ENCODE measurements around the gene RAD23B. TPM values are rescaled to one million over a fixed set of nuclear protein-coding genes. Genes with fewer than 3 reads are reported as not detected.
A peak's percentile ranks its signal among the peaks of the same experiment; 100 is the strongest.

The RAD23B gene
- total RNA-seq, 1 donor from 2014 or later: 113 TPM

DNA sequence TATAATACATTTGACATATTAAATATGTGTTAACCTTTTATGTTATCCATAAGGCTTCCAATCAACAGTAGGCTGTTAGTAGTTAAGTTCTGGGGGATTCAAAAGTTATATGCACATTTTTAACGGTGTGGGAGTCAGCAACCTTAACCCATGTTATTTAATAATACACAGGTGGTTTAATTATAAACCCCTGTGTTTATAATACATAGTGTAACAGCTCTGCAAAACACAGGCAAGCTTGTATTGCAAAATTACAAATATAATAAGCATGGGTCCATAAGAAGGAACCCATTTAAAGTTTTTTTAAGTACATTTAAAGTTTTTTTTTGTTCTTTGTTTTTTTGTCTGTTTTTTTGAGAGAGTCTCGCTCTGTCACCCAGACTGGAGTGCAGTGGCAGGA, 14.5 kb upstream of the RAD23B start:
- DNase-seq (ENCODE audit: low spot score): no peak

DNA sequence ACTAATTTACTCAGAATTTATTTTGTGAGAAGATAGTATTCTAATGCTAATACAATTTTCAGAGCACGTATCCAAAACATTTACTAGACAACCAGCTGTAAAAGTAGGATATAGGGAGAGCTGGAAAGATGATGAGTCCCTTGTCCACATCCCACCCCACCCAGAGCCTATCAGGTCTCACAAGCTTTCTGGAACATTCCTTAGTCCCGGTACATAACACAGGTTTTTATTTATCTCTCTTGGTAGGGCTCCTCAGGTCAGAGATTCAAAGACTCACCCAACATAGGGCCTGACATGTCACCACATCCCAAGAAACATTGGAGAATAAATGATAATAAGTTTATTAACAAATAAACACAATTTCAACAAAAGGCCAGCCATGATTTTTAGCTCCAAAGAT, 13.8 kb upstream of the RAD23B start:
- DNase-seq (ENCODE audit: low spot score): no peak

DNA sequence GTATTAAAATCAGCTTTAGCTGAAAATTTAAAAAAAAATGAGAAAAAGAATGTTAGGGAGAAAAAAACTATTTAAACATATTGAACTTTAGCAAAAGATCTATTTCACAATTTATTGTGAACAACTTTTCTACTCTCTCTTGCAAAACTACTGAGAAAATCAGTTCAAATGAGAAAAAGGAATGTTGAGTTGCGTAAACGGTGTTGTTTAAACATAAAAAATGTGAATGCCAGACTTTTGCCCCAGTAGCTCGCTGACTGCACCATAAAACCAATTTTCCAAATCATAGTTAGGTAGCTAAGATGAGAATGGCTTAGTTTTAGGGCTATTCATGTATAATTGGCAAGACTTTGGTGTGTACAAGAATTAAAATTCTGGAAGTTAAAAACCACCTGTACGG, 13.4 kb upstream of the RAD23B start:
- no peak for DNase-seq (ENCODE audit: low spot score)

DNA sequence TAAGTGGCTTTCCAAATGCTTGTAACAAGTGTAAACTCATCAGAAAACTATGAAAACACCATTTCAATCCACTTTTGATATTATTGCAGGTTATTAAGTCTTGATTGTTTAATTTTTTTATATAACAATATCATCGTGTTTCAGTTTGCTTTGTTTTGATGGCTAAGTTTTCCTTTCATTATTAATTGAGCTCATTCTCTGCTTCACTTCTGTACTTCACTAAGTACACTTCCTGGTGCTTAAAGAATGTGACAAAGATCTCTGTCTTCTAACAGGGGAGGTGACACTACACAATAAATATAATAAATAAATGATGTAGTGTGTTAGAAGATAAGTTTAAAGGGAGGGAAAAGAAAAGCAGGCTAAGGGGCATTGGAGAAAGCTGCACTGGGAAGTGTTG, 13.0 kb upstream of the RAD23B start:
- DNase-seq (ENCODE audit: low spot score): no peak

DNA sequence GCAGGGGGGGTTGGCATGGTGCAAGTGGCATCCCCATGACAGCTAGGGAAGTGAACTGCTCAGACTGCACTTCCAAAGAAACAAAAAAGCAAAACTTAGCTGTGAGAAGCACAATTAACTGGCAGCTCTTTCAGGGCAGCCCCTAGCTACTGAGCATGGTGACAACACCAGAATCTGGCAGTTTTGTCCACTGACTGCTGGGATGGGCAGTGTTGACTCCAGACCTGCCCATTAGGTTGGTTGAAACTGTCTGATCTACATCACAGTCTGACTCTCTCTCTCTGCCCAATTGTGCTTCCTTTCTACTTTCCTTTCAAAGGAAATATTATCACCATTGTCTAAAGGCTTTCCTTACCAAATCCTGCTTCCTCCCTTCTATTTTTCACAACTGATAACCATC, 12.5 kb upstream of the RAD23B start:
- no peak for DNase-seq (ENCODE audit: low spot score)

DNA sequence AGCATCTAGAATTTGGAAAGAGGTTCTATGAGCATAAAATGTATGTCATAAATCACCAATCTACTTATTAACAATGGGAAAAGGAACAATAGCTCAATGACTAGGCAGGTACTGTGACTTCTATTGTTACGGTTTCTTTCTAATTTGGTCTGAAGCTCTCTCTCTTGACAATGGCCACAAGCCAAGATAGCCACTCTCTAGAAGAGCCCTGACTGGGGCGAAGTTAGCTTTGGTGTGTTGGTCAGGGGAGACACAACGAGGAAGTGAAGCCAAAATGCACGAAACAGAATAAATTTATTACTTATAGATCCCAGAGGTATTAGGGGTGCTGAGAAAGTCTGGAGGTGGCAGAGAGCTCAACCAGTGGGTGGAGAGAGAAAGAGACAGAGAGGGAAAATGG, 9.4 kb upstream of the RAD23B start:
- no peak for DNase-seq (ENCODE audit: low spot score)

DNA sequence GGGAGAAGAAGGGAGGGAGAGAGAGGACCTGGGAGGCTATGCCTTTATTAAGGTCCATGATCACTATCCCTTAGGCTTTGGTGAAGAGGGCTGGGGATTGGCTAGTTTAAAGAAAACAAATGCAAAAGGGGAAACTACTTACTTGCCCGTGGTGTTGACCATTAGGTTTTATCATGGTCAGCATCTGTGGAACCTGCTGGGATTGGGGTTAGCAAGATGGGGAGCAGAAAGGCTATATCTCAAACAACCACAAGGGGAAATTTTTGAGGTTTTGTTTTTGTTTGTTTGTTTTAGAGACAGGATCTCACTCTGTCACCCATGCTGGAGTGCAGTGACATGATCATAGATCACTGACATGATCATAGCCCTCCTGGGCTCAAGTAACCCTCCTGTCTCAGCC, 9.0 kb upstream of the RAD23B start:
- no peak for DNase-seq (ENCODE audit: low spot score)

DNA sequence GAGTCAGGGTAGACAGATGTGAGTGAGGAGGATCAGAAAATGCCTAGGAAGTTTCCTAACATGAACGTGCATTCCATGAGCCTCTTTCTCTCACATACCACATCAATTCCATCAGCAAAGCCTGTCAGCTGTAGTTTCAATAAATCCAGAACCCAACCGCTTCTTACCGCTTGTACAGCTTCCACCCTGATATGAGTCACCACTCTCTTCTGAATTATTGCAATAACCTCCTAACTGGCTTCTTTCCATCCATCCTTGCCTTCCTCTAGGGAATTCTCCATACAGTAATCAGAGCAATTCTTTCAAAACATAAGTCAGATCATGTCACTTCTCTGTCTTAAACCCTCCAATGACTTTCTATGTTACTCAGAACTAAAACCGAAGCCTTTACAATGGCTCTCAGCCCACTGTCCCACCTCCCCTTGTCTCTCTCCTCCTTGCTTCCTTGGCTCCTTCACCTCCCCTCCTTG, 8.1 kb upstream of the RAD23B start:
- peak; percentile 94 for DNase-seq (ENCODE audit: low spot score)

DNA sequence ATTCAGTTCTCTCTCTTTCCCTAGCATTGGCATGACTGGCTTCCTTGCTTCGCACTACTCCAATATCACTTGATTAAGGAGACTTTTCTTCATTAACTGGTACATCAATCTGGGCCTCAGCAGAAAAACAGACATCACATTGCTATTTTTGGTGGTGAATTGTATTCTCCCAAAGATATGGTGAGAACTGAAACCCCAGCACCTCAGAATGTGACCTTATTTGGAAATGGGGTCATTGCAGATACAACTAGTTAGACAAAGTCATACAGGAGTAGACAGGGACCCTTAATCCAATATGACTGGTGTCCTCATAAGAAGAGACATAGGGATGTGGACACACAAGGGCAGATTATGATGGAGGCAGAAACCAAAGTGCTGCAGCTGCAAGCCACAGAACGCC, 7.5 kb upstream of the RAD23B start:
- no peak for DNase-seq (ENCODE audit: low spot score)

DNA sequence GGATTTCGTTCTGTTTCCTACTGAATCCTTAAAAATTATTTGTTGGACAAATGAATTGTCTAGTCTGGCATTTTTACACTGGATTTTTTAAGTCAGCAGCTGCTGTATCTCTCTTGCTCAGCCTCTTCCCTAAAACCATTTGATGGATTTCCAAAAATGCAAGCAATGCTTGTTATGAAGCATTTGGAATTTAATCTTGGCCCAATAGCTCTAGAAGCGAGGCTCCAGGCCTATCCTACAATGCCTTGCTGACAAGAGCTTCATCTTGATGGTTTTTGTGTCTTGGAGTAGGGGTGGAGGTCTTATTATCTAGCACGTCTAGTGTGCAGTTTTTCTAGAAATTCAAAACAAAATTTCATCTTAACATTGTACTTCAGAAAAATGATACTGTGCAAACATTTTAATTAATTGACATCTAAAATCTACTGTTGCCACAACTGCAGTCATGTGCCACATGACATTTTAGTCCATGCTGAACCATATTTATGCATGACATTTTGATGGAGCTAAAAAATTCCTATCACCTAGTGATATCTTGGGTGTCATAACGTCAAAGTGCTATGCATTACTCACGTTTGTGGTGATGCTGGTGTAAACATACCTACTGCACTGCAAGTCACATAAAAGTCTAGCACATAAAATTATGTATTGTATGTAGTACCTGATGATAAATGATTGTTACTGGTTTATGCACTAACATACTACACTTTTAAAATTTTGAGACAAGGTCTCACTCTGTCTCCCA, 5.9 kb upstream of the RAD23B start:
- peak; percentile 84 for DNase-seq (ENCODE audit: low spot score)

DNA sequence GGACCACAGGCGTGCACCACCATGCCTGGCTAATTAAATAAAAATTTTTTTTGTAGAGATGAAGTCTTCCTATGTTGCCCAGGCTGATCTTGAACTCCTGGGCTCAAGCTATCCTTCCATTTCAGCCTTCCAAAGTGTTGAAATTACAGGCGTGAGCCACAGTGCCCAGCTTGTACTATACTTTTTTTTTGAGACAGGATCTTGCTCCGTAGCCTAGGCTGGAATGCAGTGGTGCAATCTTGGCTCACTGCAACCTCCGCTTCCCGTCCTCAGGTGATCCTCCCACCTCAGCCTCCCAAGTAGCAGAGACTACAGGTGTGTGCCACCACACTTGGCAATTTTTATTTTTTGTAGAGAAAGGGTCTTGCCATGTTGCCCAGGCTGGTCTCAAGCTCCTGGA, 5.3 kb upstream of the RAD23B start:
- no peak for DNase-seq (ENCODE audit: low spot score)

DNA sequence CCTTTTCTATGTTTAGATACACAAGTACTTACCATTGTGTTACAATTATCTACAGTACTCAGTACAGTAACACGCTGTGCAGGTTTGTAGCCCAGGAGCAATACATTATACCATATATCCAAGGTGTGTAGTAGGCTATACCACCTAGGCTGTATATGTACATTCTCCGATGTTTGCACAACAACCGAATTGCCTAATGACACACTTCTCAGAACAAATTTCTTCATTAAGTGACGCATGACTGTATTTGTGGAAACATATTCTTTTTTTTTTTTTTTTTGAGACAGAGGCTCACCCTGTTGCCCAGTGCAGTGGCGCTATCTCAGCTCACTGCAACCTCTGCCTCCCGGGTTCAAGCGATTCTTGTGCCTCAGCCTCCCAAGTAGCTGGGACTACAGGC, 4.0 kb upstream of the RAD23B start:
- DNase-seq (ENCODE audit: low spot score): no peak

DNA sequence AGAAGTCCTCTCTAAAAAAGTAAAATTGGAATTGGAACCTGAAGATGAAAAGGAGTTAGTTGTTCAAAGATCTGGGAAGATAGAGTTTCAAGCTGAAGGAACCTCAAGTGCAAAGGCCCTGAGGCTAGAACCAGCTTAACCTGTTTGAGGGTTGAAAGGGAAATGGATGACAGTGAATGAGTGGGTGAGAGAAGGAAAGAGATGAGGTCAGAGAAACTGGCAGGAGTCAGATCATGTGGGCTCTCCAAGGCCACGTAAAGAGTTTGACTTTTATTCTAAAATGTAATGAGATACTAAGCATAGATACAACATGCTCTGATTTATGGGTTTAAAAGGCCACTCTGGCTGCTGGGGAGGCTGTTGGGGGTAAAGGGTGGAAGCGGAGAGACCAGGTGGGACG, 2.5 kb upstream of the RAD23B start:
- peak; percentile 28 for DNase-seq (ENCODE audit: low spot score)

DNA sequence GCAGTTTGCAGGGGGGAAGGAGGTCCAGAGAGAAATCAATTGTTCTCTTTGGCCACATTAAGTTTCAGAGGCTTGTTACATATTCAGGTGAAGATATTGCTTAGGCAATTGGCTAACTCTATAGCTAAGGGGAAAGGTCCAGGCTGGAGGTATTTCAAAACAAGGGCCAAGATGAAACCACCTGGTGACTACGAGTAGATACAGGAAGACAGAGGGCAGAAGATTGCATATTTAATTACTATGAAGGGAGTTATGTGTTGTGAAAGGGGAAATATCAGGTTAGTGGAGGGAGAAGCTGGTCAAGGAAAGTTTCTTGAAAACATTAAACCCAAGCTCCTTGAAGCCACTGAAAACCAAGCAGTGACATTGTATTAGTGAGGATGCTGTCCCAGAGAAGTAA, 1.9 kb upstream of the RAD23B start:
- no peak for DNase-seq (ENCODE audit: low spot score)

DNA sequence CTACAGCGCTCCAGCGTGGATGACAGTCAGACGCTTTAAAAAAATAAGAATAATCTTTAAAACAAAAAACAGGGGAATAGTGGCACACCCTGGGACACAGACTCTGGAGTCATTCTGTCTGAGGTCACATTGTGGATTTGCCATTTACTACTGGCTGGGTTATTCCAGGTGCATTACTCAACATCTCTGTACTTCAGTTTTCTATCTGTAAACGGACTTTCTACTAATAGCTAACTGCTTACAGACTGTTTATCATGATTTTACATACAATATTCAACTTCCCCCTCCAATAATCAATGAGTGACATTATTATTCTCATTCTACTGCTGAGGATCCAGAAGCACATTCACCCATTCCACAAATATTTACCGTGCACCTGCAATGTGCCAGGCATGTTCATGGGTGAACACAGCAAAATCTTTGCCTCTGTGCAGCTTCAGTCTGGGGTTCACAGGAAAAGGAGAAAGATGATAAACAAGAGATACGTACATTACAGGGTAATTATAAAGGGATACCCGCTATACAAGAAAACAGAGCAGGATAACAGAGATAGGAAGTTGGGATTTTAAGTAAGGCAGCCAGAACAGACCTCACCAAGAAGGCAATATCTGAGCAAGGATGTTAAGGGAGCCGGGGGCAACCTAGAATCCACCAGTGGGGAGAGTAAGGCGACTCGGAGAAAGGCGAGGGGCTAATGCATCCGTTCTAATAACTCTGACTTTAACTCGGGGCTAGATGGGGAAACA, 984 bp upstream of the RAD23B start:
- no peak for DNase-seq (ENCODE audit: low spot score)

DNA sequence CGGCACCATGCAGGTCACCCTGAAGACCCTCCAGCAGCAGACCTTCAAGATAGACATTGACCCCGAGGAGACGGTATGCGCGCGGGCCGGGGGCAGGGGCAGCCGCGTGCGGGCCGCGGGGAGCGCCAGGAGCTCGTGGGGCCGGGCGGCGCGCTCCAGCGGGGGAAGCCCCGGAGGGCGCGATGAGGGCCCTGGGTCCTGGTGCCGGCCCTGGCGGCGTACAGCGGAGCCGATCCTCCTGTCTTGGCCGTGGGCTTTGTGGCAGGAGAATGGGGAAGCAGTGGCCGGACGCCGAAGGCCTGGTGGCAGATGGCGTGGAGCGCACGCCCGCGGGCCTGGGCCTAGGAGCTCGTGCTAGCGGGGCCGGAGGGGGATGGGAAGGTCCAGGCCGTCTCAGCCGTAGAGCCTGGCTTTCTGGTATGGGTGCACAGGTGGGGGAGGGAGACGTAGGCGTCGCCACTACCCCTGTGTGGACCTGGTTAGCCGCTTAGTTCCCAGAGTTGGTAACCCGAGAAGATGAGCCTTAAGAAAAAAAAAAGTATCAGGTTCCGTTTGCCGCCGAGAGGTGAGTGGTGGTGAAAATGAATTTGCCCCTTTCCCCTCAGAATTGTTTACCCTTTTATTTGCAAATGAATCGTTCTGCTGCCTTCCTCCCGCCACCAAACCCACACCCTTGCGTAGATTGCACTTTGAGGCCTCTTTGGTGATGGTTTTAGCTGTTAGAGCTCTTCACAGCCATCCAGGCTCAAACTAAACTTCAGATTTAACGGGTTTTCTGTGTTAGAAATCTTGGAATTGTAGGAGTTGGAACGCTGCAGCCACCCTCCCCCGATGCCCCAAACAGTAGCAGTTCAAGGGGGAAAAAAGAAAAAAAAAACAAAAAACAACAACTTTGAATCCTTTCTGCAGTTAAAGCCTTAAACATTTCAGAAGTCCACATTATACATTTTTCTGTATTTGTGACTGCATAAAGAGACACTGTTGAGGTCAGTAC, 841 bp downstream of the RAD23B start:
- DNase-seq (ENCODE audit: low spot score): peak; percentile 69

DNA sequence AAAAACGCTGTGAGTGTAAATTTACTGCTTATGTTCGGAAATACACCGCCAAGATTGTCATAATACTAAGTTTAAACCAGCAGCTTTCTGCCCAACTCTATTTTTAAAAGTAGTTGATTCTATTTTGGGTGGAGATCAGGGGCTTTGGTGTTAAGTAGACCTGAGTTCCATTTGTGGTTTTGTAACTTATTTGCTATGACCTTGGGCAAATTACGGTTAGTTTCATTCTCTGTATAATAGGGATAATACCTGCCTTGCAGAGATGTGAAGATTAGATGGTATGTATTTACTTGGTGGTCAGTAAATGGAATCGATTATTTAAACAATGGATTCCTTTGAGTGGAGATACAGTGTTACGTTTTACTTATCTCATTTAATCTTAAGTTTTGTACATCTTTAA, 1.6 kb downstream of the RAD23B start:
- peak; percentile 23 for DNase-seq (ENCODE audit: low spot score)

DNA sequence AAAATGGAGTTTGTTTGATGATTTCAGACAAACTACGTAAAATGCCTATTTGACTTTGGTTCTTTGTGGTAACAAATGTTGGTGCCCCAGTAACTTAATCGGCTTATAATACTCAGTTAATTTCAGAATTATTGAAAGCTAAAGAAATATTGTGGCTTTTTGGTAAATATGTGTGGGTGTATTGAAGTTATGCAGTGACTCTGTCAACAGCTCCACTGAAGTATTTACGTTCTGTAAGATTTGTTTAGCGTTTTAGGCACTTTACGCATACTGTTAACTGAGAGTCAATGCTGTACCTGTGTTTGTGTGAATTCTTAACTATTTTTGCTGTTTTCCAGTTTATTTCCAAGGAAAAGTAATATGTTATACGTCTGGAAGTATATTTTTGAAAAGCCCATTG, 2.2 kb downstream of the RAD23B start:
- DNase-seq (ENCODE audit: low spot score): no peak

DNA sequence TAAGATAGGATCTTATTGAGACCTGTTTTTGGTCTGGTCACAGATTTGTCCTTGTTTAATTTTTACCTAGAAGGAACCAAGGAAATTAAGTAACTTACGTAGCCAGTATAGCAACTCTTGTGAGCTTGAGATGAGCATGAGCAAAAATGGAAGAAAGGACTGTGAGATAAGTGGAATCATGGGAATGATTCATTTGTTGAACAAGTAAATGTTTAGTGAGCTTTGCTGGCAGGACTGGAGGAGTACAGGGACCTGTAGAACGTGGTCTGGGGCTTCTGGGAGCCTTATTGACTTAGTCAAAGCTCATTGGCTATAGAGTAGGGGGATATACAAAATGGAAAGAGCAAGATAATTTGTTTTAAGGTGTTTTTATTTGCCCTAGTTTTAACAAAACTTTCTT, 3.0 kb downstream of the RAD23B start:
- no peak for DNase-seq (ENCODE audit: low spot score)

DNA sequence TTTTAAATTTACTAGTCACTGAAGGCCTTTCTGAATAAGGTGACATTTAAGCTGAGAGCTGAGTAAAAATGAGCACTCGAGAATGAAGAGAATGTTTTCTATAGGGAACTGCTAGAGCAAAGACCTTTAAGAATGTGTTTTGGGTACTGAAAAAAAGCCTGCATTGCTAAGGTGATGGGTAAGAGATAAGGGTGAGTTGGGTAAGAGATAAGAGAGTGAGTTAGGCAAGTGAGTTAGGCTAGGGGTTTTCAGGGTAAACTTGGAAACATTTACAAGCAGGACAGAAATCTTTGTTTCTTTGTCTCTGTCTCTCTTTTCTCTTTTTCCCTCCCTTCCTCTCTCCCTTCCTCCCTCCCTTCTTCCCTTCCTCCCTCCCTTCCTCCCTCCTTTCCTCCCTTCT, 5.6 kb downstream of the RAD23B start:
- DNase-seq (ENCODE audit: low spot score): no peak

DNA sequence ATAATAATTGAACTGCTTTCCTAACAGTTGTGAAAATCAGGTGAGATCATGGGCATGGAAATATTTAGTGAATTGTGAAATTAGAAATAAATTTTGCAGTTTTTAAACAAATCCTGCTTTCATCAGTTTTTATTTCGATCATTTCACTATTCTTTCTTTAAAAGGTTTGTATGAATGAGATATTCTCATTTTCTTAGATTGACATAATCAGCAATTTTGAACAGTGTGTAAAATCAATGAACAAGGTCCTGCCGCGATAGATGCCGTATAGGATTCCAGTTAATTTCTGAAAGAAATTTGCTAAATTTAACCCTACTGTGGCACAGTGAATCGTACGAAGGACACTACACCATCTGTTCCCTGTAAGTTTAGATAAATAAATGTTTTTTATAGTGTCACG, 7.5 kb downstream of the RAD23B start:
- DNase-seq (ENCODE audit: low spot score): no peak

Data from umbilical cord (tissue), 2 donors.